K562 (cell line): ENCODE measurements around the gene ZNF609. TPM values are rescaled to one million over a fixed set of nuclear protein-coding genes. Genes with fewer than 3 reads are reported as not detected.

Experiments
- ARID2 ChIP-seq: fragments of 450-650 bp; IDR thresholded peaks from 2 replicates; pipeline ENCODE4 v1.6.1; 2017; ENCODE audit warnings: antibody characterized with exemption, mild to moderate bottlenecking
- CLOCK ChIP-seq: fragments of 250-450 bp; sonication (Bioruptor Pico); IDR thresholded peaks from 2 replicates; pipeline ENCODE4 v1.4.0; 2020; ENCODE audit warnings: mild to moderate bottlenecking, moderate library complexity, borderline replicate concordance
- HNRNPK ChIP-seq: fragments of 200-400 bp; formaldehyde crosslinking; IDR thresholded peaks from one replicate; pipeline ENCODE4 v1.6.1; 2018; ENCODE audit warnings: mild to moderate bottlenecking, low read depth, low read length; ENCODE audit not compliant: poor library complexity, severe bottlenecking
- NCOA2 ChIP-seq, 2 experiments: fragments of 450-650 bp; IDR thresholded peaks; 2 replicates each; pipeline ENCODE4 v1.6.1; 2018; ENCODE audit warnings: mild to moderate bottlenecking in 2 of 2, moderate library complexity in 1 of 2; ENCODE audit not compliant: partially characterized antibody in 2 of 2
- RNF2 ChIP-seq: sonication (generic); IDR thresholded peaks from 2 replicates; pipeline ENCODE4 v1.6.1; 2016
- SNRNP70 ChIP-seq: fragments of 200-400 bp; formaldehyde crosslinking; optimal IDR thresholded peaks from 2 replicates; pipeline ENCODE3; 2017; ENCODE audit warnings: low read depth, low read length
- SP1 ChIP-seq: sonication (generic); formaldehyde crosslinking; IDR thresholded peaks from 2 replicates; pipeline ENCODE4 v1.8.1; 2022; ENCODE audit warnings: mild to moderate bottlenecking, missing genetic modification reagents
- ZNF133 ChIP-seq: fragments of 250-450 bp; sonication (Bioruptor Pico); IDR thresholded peaks from 2 replicates; pipeline ENCODE4 v1.4.0; 2020; ENCODE audit warnings: mild to moderate bottlenecking
- polyA plus RNA-seq, 8 experiments: library from polyadenylated mRNA; depleted of rRNA in 4 of 8; stranded (reverse) in 5 of 8; unstranded in 3 of 8; fragments of >200 nt; fragmentation: Nextera tagmentation in 2 of 8; fragmentation: Illumina TruSeq in 1 of 8; extraction: Ambion mirVana in 2 of 8; extraction: Trizol in 1 of 8; gene quantifications; 2 replicates each; pipeline versions ENCODE4 v1.2.1 to v1.2.3, GENCODE V29; 2011 to 2014; ENCODE audit warnings: inconsistent platforms in 1 of 8, missing spikeins in 1 of 8
- total RNA-seq, 7 experiments: library from RNA; depleted of rRNA in 6 of 7; stranded (reverse); fragments of >200 nt in 6 of 7; fragmentation: Illumina TruSeq in 2 of 7; extraction: Trizol in 2 of 7; gene quantifications; 2 replicates each; pipeline versions ENCODE4 v1.2.1 to v1.2.3, GENCODE V29; 2011 to 2021; ENCODE audit warnings: low replicate concordance in 1 of 7
- TF ChIP-seq, protein P1 (sequence below): fragments of 250-450 bp; sonication (Bioruptor Pico); IDR thresholded peaks from 2 replicates; pipeline ENCODE4 v1.5.0; 2021

The ZNF609 gene
- total and polyA plus RNA-seq, 9 of the 15 experiments (the other 6 are each of a cell fraction or from before 2014, with no cell fraction given), result 3.0 to 38.7 (median 17.8) TPM

DNA sequence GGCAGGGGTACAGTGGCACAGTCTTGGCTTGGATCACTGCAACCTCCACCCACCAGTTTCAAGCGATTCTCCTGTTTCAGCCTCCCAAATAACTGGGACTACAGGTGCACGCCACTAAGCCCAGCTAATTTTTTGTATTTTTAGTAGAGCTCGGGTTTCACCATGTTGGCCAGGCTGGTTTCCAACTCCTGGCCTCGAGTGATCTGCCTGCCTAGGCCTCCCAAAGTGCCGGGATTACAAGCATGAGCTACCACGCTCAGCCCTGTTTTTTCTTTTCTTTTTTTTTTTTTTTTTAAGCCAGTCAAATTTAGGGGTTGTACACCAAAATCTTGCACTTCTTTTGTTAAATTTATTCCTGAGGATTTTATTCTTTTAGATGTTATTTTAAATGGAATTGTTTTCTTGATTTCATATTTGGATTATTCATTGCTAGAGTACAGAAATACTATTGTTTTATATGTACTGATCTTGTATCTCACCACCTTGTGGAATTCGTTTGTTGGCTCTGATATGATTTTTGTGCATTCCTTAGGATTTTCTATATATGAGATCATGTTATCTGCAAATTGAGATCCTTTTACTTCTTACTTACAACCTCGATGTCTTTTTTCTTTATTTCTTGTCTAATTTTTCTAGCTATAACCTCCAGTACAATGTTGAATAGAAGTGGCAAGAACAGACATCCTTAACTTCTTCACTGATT is 65.6 kb downstream of the ZNF609 start (continued):
- TF ChIP-seq, protein P1, sequence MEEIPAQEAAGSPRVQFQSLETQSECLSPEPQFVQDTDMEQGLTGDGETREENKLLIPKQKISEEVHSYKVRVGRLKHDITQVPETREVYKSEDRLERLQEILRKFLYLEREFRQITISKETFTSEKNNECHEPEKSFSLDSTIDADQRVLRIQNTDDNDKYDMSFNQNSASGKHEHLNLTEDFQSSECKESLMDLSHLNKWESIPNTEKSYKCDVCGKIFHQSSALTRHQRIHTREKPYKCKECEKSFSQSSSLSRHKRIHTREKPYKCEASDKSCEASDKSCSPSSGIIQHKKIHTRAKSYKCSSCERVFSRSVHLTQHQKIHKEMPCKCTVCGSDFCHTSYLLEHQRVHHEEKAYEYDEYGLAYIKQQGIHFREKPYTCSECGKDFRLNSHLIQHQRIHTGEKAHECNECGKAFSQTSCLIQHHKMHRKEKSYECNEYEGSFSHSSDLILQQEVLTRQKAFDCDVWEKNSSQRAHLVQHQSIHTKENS (CRISPR knock-in tag), result no peak
- TF ChIP-seq ARID2 (no peak), RNF2 (no peak), SNRNP70 (no peak), ZNF133 (CRISPR knock-in tag) (no peak), NCOA2 (IDR thresholded peaks at IDR 0.05; ENCODE audit: partially characterized antibody in 2 of 2) (no peak), HNRNPK (no peak), SP1 (CRISPR knock-in tag) (no peak), CLOCK (CRISPR knock-in tag) (no peak)
